Parathyroid adenoma (tissue), 2 donors: Measurements from ENCODE around the gene STAP1.
A peak's percentile ranks its signal among the peaks of the same experiment; 100 is the strongest.

Experiments used
- H2AFZ ChIP-seq: fragments of 300-600 bp; sonication (generic); one replicate; pipeline ENCODE4 v1.7.0; 2017; ENCODE audit warnings: antibody characterized with exemption, mild to moderate bottlenecking
- H3K27ac ChIP-seq: fragments of 300-600 bp; sonication (generic); one replicate; pipeline ENCODE4 v1.7.0; 2017
- H3K27me3 ChIP-seq: fragments of 300-600 bp; sonication (generic); one replicate; pipeline ENCODE4 v1.7.0; 2017; ENCODE audit warnings: low read length; ENCODE audit not compliant: control insufficient read depth, insufficient read depth
- H3K36me3 ChIP-seq: fragments of 300-600 bp; sonication (generic); one replicate; pipeline ENCODE4 v1.7.0; 2017; ENCODE audit warnings: low read length; ENCODE audit not compliant: control insufficient read depth, insufficient read depth
- H3K4me1 ChIP-seq: fragments of 300-600 bp; sonication (generic); one replicate; pipeline ENCODE4 v1.7.0; 2017; ENCODE audit warnings: control low read depth
- H3K4me2 ChIP-seq: fragments of 300-600 bp; sonication (generic); one replicate; pipeline ENCODE4 v1.7.0; 2017; ENCODE audit warnings: low read length
- H3K4me3 ChIP-seq: fragments of 300-600 bp; sonication (generic); one replicate; pipeline ENCODE4 v1.7.0; 2017; ENCODE audit warnings: low read depth, low read length
- H3K79me2 ChIP-seq: fragments of 300-600 bp; sonication (generic); one replicate; pipeline ENCODE4 v1.7.0; 2017; ENCODE audit warnings: control low read depth
- H3K9ac ChIP-seq: fragments of 300-600 bp; sonication (generic); one replicate; pipeline ENCODE4 v1.7.0; 2017; ENCODE audit warnings: mild to moderate bottlenecking
- H3K9me3 ChIP-seq: fragments of 300-600 bp; sonication (generic); one replicate; pipeline ENCODE4 v1.7.0; 2017; ENCODE audit warnings: low read length; ENCODE audit not compliant: control insufficient read depth
- CTCF ChIP-seq: fragments of 300-600 bp; sonication (generic); IDR thresholded peaks from one replicate; pipeline ENCODE4 v1.7.0; 2017; ENCODE audit warnings: antibody characterized with exemption, mild to moderate bottlenecking
- donor health status: primary hyperparathyroidism.

The STAP1 gene

GRCh38 chr4:67535280-67535840, 23.2 kb upstream of the STAP1 start:
- H3K4me2 ChIP-seq = no peak overlapping the region
- no peak overlapping the region for H3K9ac ChIP-seq
- no peak overlapping the region for H2AFZ ChIP-seq
- H3K27me3 ChIP-seq = no peaks in the 10 kb centered on the region
- no peak for TF ChIP-seq CTCF
- H3K9me3 ChIP-seq = no peaks in the 10 kb centered on the region
- H3K36me3 ChIP-seq = no peaks in the 10 kb centered on the region
- H3K79me2 ChIP-seq = no peaks in the 10 kb centered on the region
- no peak overlapping the region for H3K27ac ChIP-seq
- no peak overlapping the region for H3K4me3 ChIP-seq
- no peaks in the 10 kb centered on the region for H3K4me1 ChIP-seq

- no peak for TF ChIP-seq CTCF
- no peak overlapping the region for H3K9ac ChIP-seq
- H3K9me3 ChIP-seq = no peaks in the 10 kb centered on the region
- no peaks in the 10 kb centered on the region for H3K36me3 ChIP-seq
- no peaks in the 10 kb centered on the region for H3K79me2 ChIP-seq
- no peak overlapping the region for H3K4me3 ChIP-seq
- H3K27me3 ChIP-seq = no peaks in the 10 kb centered on the region
- no peak overlapping the region for H2AFZ ChIP-seq
- H3K4me2 ChIP-seq = no peak overlapping the region
- no peaks in the 10 kb centered on the region for H3K4me1 ChIP-seq
- H3K27ac ChIP-seq = no peak overlapping the region
These were observed 18.7 kb upstream of the STAP1 start for GRCh38 chr4:67539830-67540229.

GRCh38 chr4:67542076-67542475, 16.5 kb upstream of the STAP1 start:
- Histone ChIP-seq H3K27me3 (no peaks in the 10 kb centered on the region), H3K4me3 (no peak overlapping the region), H2AFZ (no peak overlapping the region), H3K4me2 (no peak overlapping the region), H3K9ac (no peak overlapping the region), H3K4me1 (no peaks in the 10 kb centered on the region), H3K36me3 (no peaks in the 10 kb centered on the region), H3K79me2 (no peaks in the 10 kb centered on the region), H3K9me3 (no peaks in the 10 kb centered on the region), H3K27ac (no peak overlapping the region)
- TF ChIP-seq CTCF = no peak

- Histone ChIP-seq H3K9me3 (no peaks in the 10 kb centered on the region), H3K36me3 (no peaks in the 10 kb centered on the region), H2AFZ (peak within 1 kb of the TSS; percentile 93), H3K27me3 (no peaks in the 10 kb centered on the region), H3K4me1 (no peaks in the 10 kb centered on the region), H3K9ac (peak within 1 kb of the TSS; percentile 87), H3K79me2 (no peaks in the 10 kb centered on the region), H3K4me3 (peak within 1 kb of the TSS; percentile 91), H3K4me2 (peak within 1 kb of the TSS; percentile 77), H3K27ac (peak within 1 kb of the TSS; percentile 88)
- no peak for TF ChIP-seq CTCF
These were observed 13.1 kb upstream of the STAP1 start, which contains the start of gene CENPC for GRCh38 chr4:67545199-67546003. TSS of gene CENPC (minus strand) at chr4:67545503. CDS start at chr4:67545355, 148 bp downstream.
